Measurements from ENCODE around the gene MTHFSD.

The MTHFSD gene

DNA sequence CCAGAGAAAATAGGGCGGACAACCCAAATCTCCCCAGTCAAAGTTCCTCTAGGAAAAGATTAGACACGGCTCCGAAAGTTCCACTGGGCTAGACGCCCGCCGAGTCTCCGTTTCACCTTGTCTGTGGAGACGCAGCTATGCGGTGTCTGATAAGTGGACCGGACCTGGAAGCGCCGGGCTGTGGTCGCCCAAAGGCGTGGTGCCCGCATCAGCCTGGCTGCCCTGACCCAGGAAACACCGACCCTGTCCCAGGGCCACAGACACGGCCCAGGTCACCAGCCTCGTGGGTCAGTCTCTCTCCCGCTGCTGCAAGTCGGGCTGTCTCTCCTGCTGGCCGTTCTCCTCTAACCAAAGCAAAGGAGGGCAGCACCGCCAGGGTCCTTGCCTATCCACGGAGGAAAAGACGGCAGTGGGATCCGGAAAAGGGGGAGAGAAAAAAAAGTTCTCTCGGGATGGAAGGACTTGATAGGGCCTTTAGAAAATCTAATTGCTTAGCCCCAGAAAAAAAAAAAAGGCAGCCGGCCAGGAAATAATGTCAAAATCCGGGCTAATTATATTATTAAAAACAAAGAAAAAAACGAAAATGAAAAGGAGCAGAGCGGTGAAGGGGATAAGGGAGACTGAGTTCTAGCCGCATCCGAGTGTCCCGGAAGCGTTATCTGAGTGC lies 58.6 kb downstream of the MTHFSD start:
- no peak for TF ChIP-seq TOX (CRISPR knock-in tag; IDR thresholded peaks at IDR 0.05; ENCODE audit: borderline replicate concordance)
- no peak for TF ChIP-seq TCF4 (CRISPR knock-in tag; IDR thresholded peaks at IDR 0.05; ENCODE audit: borderline replicate concordance)
- TF ChIP-seq, protein P1, sequence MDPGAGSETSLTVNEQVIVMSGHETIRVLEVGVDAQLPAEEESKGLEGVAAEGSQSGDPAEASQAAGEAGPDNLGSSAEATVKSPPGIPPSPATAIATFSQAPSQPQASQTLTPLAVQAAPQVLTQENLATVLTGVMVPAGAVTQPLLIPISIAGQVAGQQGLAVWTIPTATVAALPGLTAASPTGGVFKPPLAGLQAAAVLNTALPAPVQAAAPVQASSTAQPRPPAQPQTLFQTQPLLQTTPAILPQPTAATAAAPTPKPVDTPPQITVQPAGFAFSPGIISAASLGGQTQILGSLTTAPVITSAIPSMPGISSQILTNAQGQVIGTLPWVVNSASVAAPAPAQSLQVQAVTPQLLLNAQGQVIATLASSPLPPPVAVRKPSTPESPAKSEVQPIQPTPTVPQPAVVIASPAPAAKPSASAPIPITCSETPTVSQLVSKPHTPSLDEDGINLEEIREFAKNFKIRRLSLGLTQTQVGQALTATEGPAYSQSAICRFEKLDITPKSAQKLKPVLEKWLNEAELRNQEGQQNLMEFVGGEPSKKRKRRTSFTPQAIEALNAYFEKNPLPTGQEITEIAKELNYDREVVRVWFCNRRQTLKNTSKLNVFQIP (CRISPR knock-in tag; IDR thresholded peaks at IDR 0.05; ENCODE audit: borderline replicate concordance, low read depth) = no peak
- TF ChIP-seq ZFP30 (CRISPR knock-in tag; IDR thresholded peaks at IDR 0.05) = no peak
- TF ChIP-seq BACH2 (CRISPR knock-in tag; IDR thresholded peaks at IDR 0.05; ENCODE audit: borderline replicate concordance) = no peak
- TF ChIP-seq CSDC2 (CRISPR knock-in tag; IDR thresholded peaks at IDR 0.05) = no peak
- no peak for TF ChIP-seq OSR1 (CRISPR knock-in tag; IDR thresholded peaks at IDR 0.05)
- TF ChIP-seq, protein P2, sequence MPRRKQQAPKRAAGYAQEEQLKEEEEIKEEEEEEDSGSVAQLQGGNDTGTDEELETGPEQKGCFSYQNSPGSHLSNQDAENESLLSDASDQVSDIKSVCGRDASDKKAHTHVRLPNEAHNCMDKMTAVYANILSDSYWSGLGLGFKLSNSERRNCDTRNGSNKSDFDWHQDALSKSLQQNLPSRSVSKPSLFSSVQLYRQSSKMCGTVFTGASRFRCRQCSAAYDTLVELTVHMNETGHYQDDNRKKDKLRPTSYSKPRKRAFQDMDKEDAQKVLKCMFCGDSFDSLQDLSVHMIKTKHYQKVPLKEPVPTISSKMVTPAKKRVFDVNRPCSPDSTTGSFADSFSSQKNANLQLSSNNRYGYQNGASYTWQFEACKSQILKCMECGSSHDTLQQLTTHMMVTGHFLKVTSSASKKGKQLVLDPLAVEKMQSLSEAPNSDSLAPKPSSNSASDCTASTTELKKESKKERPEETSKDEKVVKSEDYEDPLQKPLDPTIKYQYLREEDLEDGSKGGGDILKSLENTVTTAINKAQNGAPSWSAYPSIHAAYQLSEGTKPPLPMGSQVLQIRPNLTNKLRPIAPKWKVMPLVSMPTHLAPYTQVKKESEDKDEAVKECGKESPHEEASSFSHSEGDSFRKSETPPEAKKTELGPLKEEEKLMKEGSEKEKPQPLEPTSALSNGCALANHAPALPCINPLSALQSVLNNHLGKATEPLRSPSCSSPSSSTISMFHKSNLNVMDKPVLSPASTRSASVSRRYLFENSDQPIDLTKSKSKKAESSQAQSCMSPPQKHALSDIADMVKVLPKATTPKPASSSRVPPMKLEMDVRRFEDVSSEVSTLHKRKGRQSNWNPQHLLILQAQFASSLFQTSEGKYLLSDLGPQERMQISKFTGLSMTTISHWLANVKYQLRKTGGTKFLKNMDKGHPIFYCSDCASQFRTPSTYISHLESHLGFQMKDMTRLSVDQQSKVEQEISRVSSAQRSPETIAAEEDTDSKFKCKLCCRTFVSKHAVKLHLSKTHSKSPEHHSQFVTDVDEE (CRISPR knock-in tag; IDR thresholded peaks at IDR 0.05) = no peak
- no peak for TF ChIP-seq GLIS3 (CRISPR knock-in tag; IDR thresholded peaks at IDR 0.05)
- no peak for TF ChIP-seq PPARA (CRISPR knock-in tag; IDR thresholded peaks at IDR 0.05; ENCODE audit: borderline replicate concordance)
- TF ChIP-seq ZNF8 (CRISPR knock-in tag; IDR thresholded peaks at IDR 0.05) = no peak
- no peak for TF ChIP-seq ZFP3 (CRISPR knock-in tag; IDR thresholded peaks at IDR 0.05)
- no peak for TF ChIP-seq RARB (CRISPR knock-in tag; IDR thresholded peaks at IDR 0.05)
- no peak for TF ChIP-seq ZC3H10 (CRISPR knock-in tag; IDR thresholded peaks at IDR 0.05)
- TF ChIP-seq SNAI2 (CRISPR knock-in tag; IDR thresholded peaks at IDR 0.05) = no peak
- TF ChIP-seq, protein P3, sequence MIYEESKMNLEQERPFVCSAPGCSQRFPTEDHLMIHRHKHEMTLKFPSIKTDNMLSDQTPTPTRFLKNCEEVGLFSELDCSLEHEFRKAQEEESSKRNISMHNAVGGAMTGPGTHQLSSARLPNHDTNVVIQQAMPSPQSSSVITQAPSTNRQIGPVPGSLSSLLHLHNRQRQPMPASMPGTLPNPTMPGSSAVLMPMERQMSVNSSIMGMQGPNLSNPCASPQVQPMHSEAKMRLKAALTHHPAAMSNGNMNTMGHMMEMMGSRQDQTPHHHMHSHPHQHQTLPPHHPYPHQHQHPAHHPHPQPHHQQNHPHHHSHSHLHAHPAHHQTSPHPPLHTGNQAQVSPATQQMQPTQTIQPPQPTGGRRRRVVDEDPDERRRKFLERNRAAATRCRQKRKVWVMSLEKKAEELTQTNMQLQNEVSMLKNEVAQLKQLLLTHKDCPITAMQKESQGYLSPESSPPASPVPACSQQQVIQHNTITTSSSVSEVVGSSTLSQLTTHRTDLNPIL (CRISPR knock-in tag; IDR thresholded peaks at IDR 0.05; ENCODE audit: low read depth) = no peak
- TF ChIP-seq, protein P4, sequence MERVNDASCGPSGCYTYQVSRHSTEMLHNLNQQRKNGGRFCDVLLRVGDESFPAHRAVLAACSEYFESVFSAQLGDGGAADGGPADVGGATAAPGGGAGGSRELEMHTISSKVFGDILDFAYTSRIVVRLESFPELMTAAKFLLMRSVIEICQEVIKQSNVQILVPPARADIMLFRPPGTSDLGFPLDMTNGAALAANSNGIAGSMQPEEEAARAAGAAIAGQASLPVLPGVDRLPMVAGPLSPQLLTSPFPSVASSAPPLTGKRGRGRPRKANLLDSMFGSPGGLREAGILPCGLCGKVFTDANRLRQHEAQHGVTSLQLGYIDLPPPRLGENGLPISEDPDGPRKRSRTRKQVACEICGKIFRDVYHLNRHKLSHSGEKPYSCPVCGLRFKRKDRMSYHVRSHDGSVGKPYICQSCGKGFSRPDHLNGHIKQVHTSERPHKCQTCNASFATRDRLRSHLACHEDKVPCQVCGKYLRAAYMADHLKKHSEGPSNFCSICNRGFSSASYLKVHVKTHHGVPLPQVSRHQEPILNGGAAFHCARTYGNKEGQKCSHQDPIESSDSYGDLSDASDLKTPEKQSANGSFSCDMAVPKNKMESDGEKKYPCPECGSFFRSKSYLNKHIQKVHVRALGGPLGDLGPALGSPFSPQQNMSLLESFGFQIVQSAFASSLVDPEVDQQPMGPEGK (CRISPR knock-in tag; IDR thresholded peaks at IDR 0.05; ENCODE audit: borderline replicate concordance) = no peak
- TF ChIP-seq ZNF70 (CRISPR knock-in tag; IDR thresholded peaks at IDR 0.05) = no peak
- TF ChIP-seq, protein P5, sequence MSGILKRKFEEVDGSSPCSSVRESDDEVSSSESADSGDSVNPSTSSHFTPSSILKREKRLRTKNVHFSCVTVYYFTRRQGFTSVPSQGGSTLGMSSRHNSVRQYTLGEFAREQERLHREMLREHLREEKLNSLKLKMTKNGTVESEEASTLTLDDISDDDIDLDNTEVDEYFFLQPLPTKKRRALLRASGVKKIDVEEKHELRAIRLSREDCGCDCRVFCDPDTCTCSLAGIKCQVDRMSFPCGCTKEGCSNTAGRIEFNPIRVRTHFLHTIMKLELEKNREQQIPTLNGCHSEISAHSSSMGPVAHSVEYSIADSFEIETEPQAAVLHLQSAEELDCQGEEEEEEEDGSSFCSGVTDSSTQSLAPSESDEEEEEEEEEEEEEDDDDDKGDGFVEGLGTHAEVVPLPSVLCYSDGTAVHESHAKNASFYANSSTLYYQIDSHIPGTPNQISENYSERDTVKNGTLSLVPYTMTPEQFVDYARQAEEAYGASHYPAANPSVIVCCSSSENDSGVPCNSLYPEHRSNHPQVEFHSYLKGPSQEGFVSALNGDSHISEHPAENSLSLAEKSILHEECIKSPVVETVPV (CRISPR knock-in tag; IDR thresholded peaks at IDR 0.05) = no peak
- ATAC-seq = no peak

DNA sequence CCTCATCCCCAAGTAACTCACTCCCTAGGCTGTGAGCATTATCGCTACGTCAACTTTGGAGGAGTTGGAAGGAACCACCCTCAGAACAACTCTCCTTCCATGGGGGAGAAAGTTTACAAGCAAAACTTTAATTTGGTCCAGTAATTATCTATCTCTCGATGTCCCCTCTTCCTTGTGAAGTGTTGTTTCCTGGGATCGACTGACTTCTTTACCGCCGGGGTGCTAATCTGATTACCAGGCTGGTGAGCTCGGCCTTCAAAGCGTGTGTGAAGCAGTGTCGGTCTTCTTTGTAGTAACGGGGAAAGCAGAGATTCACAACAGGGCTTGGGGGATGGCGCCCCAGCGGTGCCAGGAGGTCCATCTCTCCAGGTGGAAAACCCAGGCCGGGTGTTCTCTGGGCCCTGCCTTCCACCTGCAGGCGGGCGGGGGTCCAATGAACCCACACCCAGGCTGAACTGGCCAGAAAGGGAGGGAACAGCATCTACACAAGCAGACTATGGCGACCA lies 59.2 kb downstream of the MTHFSD start:
- ATAC-seq = no peak
- TF ChIP-seq ESRRG (CRISPR knock-in tag; IDR thresholded peaks at IDR 0.05) (no peak), RARB (CRISPR knock-in tag; IDR thresholded peaks at IDR 0.05) (no peak), ARNTL (CRISPR knock-in tag; IDR thresholded peaks at IDR 0.05; ENCODE audit: borderline replicate concordance, low read depth) (no peak), TCF4 (CRISPR knock-in tag; IDR thresholded peaks at IDR 0.05; ENCODE audit: borderline replicate concordance) (no peak), ZFP3 (CRISPR knock-in tag; IDR thresholded peaks at IDR 0.05) (no peak), BACH2 (CRISPR knock-in tag; IDR thresholded peaks at IDR 0.05; ENCODE audit: borderline replicate concordance) (no peak), CSDC2 (CRISPR knock-in tag; IDR thresholded peaks at IDR 0.05) (no peak), ZNF70 (CRISPR knock-in tag; IDR thresholded peaks at IDR 0.05) (no peak)
- TF ChIP-seq, protein P5 (CRISPR knock-in tag; IDR thresholded peaks at IDR 0.05) = no peak
- TF ChIP-seq, protein P2 (CRISPR knock-in tag; IDR thresholded peaks at IDR 0.05) = no peak
- TF ChIP-seq, protein P1 (CRISPR knock-in tag; IDR thresholded peaks at IDR 0.05; ENCODE audit: borderline replicate concordance, low read depth) = no peak
